Central memory CD8-positive, alpha-beta T cell (primary cell): Measurements from ENCODE around the gene STAP1.
"Not testable (repeated sequence)": the region's sequence is repeated elsewhere in the genome, so short reads cannot be mapped to it uniquely, and the experiment has no call there.

Source experiments
- ATAC-seq: fragments of 150-1000 bp; cut with Tn5 transposase; replicated peaks from 2 replicates; pipeline ENCODE4 v1.10.0; 2022; ENCODE audit warnings: mild to moderate bottlenecking, moderate FRiP score, moderate number of reproducible peaks; ENCODE audit not compliant: poor library complexity, severe bottlenecking; ENCODE audit errors: extremely low read depth
- DNase-seq, 2 donors: peaks; one replicate each; pipeline ENCODE4 v3.0.0; 2021; ENCODE audit warnings: low spot score in 2 of 2
- H3K27ac Mint-ChIP-seq: one replicate; pipeline ENCODE4 v1.8.0; 2022; ENCODE audit warnings: low read depth, mild to moderate bottlenecking, moderate library complexity, mixed read lengths
- H3K27me3 Mint-ChIP-seq: one replicate; pipeline ENCODE4 v1.8.0; 2022; ENCODE audit warnings: mixed read lengths
- H3K36me3 Mint-ChIP-seq: one replicate; pipeline ENCODE4 v1.8.0; 2022; ENCODE audit warnings: mild to moderate bottlenecking, moderate library complexity, mixed read lengths; ENCODE audit not compliant: insufficient read depth
- H3K4me1 Mint-ChIP-seq: one replicate; pipeline ENCODE4 v1.8.0; 2022; ENCODE audit warnings: mixed read lengths
- H3K4me3 Mint-ChIP-seq: one replicate; pipeline ENCODE4 v1.8.0; 2022; ENCODE audit warnings: mild to moderate bottlenecking, moderate library complexity, mixed read lengths
- H3K9me3 Mint-ChIP-seq: one replicate; pipeline ENCODE4 v1.8.0; 2022; ENCODE audit warnings: mixed read lengths

The STAP1 gene

DNA sequence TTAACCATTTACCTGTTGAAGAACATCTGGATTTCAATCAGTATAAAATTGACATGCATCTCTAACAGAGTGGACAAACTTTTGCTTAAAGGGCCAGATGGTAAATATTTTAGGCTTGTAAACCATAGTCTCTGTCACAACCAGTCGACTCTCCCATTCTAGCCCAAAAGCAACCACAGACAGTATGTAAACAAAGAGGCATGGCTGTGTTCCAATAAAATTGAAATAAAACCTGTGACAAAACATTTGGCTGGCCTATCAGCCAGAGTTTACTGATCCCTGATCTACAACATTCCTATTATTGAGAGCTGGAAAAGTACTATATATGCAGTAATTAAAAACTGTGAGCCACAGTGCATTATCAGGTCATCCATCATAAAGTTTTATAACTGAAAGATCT, 16.5 kb upstream of the STAP1 start:
- Mint-ChIP-seq H3K27ac (no peak overlapping the region), H3K4me3 (no peak overlapping the region), H3K9me3 (no peaks in the 10 kb centered on the region), H3K36me3 (peaks cover 39% of the 10 kb centered on the region), H3K27me3 (no peaks in the 10 kb centered on the region), H3K4me1 (peaks cover 42% of the 10 kb centered on the region)
- no peak for ATAC-seq
- DNase-seq: no peak

DNA sequence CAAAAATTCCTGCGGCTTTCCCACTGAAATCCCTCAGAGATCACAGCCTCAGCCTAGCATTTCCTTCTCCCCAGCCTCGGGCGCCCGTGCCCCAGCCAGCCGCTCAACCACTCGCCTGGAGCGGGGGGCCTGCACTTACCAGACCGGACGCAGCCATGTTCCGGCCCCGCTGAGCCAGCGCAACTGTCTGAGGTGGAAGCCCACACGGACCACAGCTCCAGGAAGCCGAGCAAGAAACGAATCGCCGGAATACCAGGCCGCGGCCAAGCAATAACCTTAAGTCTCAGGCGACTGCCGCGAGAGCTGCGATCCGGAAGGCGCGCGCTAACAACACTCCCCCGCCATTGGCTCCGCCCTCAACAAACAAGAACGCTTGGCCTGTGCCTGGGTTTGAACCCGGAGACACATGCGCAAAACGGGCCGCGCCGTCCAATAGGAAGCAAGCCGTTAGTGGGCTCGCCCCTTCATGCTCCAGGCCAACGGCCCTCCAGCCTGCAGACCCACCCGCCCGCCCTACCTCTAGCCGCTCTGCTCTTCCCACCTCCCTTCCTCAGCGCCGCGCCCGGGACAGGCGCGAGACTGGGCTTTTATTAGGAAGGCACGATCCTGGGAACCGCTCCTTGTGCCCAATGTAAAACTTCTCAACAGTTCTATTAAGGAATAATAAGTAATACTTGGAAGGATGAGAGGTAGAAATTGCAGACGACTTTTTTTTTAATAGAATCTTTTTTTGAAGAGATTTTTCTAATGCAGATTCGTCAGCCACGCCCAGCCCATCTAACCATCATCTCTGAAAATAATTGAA, 13.1 kb upstream of the STAP1 start, which contains the start of gene CENPC:
Gene CENPC, minus strand, starts transcription at position 305 of the 805 bp plus-strand sequence. Its CDS starts 148 bp downstream, at position 157.
- Mint-ChIP-seq H3K9me3 (no peaks in the 10 kb centered on the region), H3K27ac (peak within 1 kb of the TSS; percentile 100), H3K27me3 (no peaks in the 10 kb centered on the region), H3K36me3 (peaks cover 20% of the 10 kb centered on the region), H3K4me3 (peak within 1 kb of the TSS; percentile 97), H3K4me1 (peaks cover 35% of the 10 kb centered on the region)
- peak; percentile 81 to 85 for DNase-seq
- peak; percentile 86 for ATAC-seq

DNA sequence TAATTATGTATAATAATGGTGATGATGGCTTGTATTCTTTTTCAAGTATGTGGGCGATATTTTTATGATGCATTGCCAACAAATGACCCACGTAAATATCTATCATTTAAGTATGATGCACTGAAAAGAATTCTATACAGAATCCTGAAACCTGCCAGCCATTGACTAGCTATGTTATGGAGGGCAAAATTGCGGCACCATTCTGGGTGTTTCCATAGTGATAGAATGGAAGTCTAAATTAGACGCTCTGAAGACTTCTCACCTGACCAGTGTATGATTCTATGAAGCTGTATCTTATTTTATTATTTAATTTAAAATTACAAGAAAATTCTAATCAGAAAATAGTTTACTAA, 12.5 kb upstream of the STAP1 start:
- ATAC-seq (no peak), DNase-seq (no peak)
- H3K27me3 Mint-ChIP-seq: no peaks in the 10 kb centered on the region
- peak overlapping the region; percentile 97 for H3K4me3 Mint-ChIP-seq
- H3K4me1 Mint-ChIP-seq: peaks cover 35% of the 10 kb centered on the region
- peak overlapping the region; percentile 100 for H3K27ac Mint-ChIP-seq
- no peaks in the 10 kb centered on the region for H3K9me3 Mint-ChIP-seq
- H3K36me3 Mint-ChIP-seq: peaks cover 18% of the 10 kb centered on the region

DNA sequence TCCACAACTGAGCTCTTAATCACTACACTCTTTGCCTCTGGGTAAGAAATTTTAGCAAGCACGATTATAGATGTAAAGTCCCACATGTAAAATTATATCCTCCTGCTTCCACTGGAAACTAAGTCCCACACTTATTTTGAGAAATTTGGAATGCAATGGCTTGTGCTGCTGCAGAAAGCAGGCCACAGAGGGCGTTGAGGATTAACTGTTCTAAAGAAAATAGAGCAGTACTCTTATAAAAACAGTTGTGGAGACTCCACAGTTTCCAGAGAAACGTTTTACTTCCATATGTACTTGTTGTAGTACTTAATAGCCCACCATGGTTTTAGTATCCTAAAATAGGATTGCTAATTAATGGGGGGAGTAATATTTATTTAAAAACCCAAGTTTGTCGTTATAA, 11.6 kb upstream of the STAP1 start:
- Mint-ChIP-seq H3K27ac (no peak overlapping the region), H3K4me1 (peaks cover 29% of the 10 kb centered on the region)

DNA sequence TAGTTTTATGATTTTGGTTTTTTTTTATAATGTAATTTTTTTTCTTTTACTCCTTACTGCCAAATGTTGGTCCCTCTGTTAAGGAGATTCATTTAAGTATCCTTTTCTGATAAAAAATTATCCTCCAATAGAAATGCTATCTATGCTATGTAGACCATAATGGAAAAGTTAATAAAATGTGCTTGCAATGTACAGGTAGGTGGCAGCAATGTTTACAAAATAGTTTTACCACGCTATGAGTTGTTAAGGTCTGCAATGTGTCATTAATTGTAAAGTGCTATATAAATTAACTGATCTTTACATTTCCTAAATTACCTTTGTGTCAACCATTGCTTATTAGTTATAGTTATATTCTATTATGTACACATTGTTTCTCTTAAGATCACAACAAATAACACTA, 9.4 kb upstream of the STAP1 start:
- peaks cover 8% of the 10 kb centered on the region for H3K4me1 Mint-ChIP-seq
- ATAC-seq (no peak), DNase-seq (no peak)
- no peak overlapping the region for H3K27ac Mint-ChIP-seq
- H3K27me3 Mint-ChIP-seq: no peaks in the 10 kb centered on the region
- no peaks in the 10 kb centered on the region for H3K9me3 Mint-ChIP-seq
- H3K4me3 Mint-ChIP-seq: no peak overlapping the region
- H3K36me3 Mint-ChIP-seq: peaks cover 9% of the 10 kb centered on the region

More for the DNA sequence above, 11.6 kb upstream of the STAP1 start:
- peaks cover 13% of the 10 kb centered on the region for H3K36me3 Mint-ChIP-seq
- H3K27me3 Mint-ChIP-seq: no peaks in the 10 kb centered on the region
- ATAC-seq (no peak), DNase-seq (no peak)
- no peak overlapping the region for H3K4me3 Mint-ChIP-seq
- no peaks in the 10 kb centered on the region for H3K9me3 Mint-ChIP-seq

DNA sequence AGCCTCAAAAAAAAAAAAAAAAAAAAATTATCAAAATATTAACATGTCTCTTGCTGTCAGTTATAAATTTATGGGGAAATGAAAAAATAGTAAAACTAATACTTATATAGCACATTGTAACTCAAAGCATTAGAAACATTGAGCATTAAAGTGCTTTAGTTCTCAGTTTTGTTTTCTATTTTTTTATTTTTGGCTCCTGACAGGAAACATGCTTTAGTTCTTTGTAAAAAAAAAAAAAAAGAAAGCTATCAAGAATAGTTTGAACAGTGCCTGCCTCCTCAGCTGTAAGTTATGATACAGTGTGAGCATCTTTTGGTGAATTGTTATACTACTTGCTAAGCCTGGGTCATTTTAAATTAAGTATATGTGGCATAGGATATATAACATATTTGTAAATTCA, 8.1 kb upstream of the STAP1 start:
- no peaks in the 10 kb centered on the region for H3K27me3 Mint-ChIP-seq
- H3K27ac Mint-ChIP-seq: no peak overlapping the region
- H3K4me3 Mint-ChIP-seq: no peak overlapping the region
- ATAC-seq (no peak), DNase-seq (no peak)
- no peaks in the 10 kb centered on the region for H3K9me3 Mint-ChIP-seq
- H3K4me1 Mint-ChIP-seq: no peaks in the 10 kb centered on the region
- no peaks in the 10 kb centered on the region for H3K36me3 Mint-ChIP-seq

DNA sequence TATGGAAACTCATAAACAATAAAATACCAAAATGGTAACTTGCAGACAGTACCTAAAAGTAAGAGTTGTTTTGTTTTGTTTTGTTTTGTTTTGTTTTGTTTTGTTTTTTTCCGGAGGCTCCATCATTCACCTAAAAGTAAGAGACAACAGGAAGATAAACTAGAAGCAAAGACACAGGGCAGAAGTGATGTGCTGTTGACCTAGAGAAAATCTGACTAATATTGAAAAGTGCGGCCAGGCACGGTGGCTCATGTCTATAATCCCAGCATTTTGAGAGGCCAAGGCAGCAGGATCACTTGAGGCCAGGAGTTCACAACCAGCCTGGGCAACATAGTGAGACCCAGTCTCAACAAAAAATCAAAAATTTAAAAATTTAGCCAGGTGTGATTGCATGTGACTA, 7.7 kb upstream of the STAP1 start:
- no peak overlapping the region for H3K4me3 Mint-ChIP-seq
- H3K9me3 Mint-ChIP-seq: no peaks in the 10 kb centered on the region

DNA sequence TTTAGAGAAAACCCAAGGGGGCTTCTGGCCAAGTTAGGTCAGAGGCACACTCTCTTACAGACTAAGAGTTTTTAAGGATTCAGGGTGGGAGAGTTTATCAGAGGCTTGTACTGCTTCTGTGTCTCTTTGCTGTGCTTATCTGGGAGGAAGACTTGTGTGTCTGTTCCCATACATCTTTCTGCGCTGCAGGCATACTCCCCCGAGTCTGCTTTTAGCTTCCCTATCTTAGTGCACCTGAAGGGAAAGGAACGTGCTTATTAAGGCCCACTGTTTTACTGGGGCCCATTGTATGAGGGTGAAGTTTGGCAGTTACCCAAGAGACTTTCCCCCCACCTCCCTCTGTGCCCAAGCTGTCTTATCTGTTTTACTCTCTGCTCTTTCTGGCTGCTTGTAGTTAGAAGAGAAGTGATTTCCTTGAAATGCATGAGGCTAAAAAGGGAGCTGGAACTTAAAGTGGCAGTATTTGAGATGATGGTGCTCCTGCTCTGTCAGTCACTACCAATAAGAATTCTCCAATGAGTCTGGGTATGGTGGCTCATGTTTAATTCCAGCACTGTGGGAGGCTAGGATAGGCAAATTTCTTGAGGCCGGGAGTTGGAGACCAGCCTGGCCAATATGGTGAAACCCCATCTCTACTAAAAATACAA, 6.3 kb upstream of the STAP1 start:
- H3K9me3 Mint-ChIP-seq, H3K4me3 Mint-ChIP-seq, ATAC-seq, H3K4me1 Mint-ChIP-seq, H3K27ac Mint-ChIP-seq, DNase-seq, H3K27me3 Mint-ChIP-seq, H3K36me3 Mint-ChIP-seq: not testable (repeated sequence)

More for the DNA sequence above, 7.7 kb upstream of the STAP1 start:
- Mint-ChIP-seq H3K4me1 (no peaks in the 10 kb centered on the region), H3K27ac (no peak overlapping the region), H3K36me3 (no peaks in the 10 kb centered on the region), H3K27me3 (no peaks in the 10 kb centered on the region)
- DNase-seq: no peak
- ATAC-seq: no peak

DNA sequence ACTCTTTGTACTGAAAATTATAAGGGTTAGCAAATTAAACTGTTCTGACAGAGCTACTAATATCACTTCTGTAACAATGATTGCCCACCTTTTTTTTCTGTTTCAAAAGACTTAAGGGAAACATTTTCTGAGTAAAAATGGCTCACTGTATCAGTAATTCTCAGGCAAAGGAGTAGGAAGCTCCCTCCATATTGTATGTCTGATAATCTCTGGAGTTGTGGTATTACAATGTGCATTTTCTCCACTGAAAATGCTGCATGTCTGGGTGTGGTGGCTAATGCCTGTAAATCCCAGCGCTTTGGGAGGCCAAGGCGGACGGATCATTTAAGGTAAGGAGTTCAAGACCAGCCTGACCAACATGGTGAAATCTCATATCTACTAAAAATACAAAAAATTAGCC, 4.4 kb upstream of the STAP1 start:
- Mint-ChIP-seq H3K27me3 (peaks cover 16% of the 10 kb centered on the region), H3K9me3 (no peaks in the 10 kb centered on the region), H3K36me3 (peaks cover 2% of the 10 kb centered on the region), H3K4me3 (no peak overlapping the region), H3K4me1 (peaks cover 11% of the 10 kb centered on the region), H3K27ac (no peak overlapping the region)
- DNase-seq (no peak), ATAC-seq (no peak)

DNA sequence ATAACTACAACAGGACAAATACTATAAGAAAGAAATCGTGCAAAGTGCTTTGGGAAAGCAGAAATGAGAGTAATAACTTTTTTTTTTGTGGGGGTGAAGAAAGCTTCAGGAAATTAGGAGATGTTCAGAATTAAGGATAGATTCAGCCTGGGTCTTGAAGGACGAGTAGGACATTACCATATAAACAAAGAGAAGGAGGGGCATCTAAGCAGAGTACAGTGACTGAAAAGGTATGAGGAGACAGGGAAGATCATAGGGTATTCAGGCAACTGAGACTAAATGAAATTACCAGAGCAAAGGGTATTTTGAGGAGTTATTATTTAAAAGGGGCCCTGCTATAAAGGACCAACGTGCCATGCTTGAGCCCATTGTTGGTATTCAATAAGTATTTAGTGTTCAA, 3.1 kb upstream of the STAP1 start:
- Mint-ChIP-seq H3K4me1 (peaks cover 11% of the 10 kb centered on the region), H3K9me3 (no peaks in the 10 kb centered on the region), H3K4me3 (no peak overlapping the region), H3K36me3 (peaks cover 2% of the 10 kb centered on the region), H3K27me3 (peaks cover 16% of the 10 kb centered on the region), H3K27ac (no peak overlapping the region)
- DNase-seq: no peak
- no peak for ATAC-seq

DNA sequence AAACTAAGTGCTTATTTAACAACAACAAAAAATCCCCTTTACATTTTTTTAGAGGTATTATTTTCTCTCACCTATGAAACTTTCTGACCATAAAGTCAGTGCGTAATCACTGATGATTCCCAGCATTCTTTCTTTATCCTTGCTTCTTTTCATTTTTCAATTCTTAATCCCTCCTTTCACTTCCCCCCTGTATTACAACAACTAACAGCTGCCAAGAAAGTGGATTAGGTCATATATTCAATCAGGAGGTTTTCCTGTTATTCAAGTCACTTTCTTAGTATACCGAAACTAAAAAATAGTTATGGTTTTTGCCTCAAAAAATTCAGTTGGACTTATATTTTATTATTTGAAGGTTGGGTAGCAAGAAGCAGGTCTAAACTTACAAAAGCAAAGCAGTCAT, 2.1 kb upstream of the STAP1 start:
- Mint-ChIP-seq H3K27ac (no peak overlapping the region), H3K36me3 (peaks cover 3% of the 10 kb centered on the region), H3K4me1 (peaks cover 11% of the 10 kb centered on the region), H3K4me3 (no peak overlapping the region), H3K27me3 (peaks cover 21% of the 10 kb centered on the region), H3K9me3 (no peaks in the 10 kb centered on the region)
- ATAC-seq (no peak), DNase-seq (no peak)

DNA sequence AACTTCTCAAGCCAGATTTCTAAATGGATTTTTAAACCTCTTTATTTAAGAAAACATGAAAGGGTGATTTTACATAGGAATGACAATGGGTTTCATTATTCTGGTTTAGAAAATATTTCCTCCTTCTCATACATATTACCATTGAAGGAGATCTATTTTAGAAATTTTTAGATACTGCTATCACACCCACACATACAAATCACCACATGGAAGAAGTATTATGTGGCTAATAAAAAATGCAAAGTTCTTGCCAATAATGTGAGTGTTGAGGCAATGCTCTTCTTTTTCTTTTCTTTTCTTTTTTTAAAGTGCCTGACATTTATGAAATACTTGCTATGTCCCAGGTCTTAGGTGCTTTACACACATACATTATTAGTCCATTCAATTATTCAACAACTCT, 6.8 kb downstream of the STAP1 start:
- Mint-ChIP-seq H3K27ac (no peak overlapping the region), H3K9me3 (no peaks in the 10 kb centered on the region), H3K4me1 (no peaks in the 10 kb centered on the region), H3K4me3 (no peak overlapping the region), H3K27me3 (peaks cover 11% of the 10 kb centered on the region), H3K36me3 (peaks cover 3% of the 10 kb centered on the region)
- ATAC-seq (no peak), DNase-seq (no peak)

DNA sequence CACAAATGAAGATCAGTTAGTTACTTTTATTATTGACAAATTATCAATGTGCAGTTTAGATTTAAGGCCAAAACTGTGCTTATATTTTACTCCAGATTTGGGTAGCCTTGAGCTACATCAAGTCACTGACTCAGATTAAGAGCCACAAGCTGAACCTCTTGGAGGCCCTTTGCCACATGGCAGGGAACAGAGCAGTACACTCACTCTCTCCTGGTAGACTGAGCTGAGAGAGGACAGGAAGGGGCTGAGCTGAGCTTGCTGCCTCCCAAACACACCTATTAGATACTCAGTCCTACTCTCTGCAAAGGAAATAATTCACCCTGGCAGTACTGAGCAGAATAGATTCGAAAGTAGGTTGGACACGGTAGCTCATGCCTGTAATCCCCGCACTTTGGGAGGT, 7.8 kb downstream of the STAP1 start:
- H3K36me3 Mint-ChIP-seq: peaks cover 2% of the 10 kb centered on the region
- H3K4me1 Mint-ChIP-seq: no peaks in the 10 kb centered on the region
- no peak overlapping the region for H3K4me3 Mint-ChIP-seq
- H3K27me3 Mint-ChIP-seq: peaks cover 7% of the 10 kb centered on the region
- DNase-seq (no peak), ATAC-seq (no peak)
- no peak overlapping the region for H3K27ac Mint-ChIP-seq
- H3K9me3 Mint-ChIP-seq: no peaks in the 10 kb centered on the region
